ENCODE results near the gene CAMK1D.
"Not testable (repeated sequence)": the region's sequence is repeated elsewhere in the genome, so short reads cannot be mapped to it uniquely, and the experiment has no call there.

CAMK1D gene

DNA sequence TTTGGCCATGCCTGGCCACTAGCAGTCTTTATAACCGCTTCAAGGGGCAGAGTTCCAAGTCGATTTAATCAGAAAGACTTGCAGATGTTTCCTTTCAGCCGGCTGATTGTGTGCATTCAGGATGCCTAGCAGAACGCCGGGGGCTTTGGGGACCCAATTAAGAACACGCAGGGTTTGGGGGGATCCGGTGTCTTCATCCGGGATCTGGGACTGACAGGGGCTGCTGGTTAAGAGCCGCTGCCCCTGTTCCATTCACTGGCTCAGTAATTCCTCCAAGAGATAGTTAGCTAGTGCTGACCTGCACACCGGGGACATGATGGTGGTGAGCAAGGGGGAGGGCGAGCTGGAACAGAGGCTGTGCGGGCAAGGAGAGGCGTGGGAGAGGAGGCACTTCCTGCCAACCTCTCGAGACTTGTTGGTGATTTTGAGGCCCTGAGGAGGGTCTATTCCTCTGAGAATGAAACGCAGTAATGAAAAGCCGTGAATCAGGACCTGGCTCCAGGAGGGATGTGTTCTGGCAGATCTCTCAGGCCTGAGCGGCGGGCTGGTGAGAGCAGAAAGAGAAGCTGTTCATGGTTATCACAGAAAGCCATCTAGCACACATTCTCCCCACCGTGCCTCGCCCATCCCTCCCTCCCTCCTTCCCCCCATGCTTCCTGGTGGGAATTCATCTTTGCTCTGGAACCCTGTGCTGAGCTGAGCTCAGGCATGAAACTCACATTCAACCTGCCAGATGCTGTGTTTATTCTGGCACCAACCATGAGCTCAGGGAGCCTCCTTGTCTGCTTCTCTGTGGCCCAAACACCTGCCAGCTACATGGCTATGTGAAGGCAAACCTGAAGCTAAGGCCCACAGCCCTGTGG, 500.2 kb downstream of the CAMK1D start:
- no peak for DNase-seq (ENCODE audit: low read depth)

DNA sequence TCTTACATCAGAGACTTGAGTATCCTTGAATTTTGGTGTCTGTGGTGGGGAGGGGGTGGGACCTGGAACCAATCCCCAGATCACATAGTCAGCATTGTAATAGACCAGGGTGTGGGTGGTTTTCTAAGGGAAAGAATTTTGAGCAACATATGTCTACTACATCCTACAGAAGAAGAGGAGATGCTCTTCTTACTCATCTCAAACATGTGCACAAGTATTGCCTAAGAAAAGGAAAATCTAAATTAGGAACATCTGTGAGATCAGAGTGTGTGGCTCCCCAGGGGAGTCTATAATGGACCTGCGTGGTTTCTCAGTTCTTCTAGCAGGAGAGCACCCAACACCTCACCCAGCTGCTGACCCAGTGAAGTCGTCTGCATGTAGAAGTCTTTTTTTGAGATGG, 503.3 kb downstream of the CAMK1D start:
- no peak for DNase-seq (ENCODE audit: low read depth)

DNA sequence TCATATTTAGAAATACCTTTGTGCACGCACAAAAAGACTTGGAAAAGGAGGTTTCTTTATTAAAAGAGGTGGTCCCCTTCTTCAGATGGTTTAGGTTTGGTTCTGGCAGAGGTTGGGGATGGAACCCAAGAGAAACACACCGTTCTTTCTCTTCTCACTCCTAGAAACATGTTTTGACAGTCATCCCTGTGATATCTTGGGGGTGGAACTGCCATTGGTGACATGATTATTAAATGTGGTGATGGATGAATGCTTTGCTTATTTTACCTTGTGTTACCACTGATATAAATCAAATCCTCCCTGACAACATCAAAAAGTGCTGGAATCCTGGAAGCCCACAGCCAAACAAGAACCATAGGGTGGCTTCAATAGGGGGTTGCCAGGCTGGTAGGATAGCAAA, 505.6 kb downstream of the CAMK1D start:
- DNase-seq (ENCODE audit: low read depth): no peak

DNA sequence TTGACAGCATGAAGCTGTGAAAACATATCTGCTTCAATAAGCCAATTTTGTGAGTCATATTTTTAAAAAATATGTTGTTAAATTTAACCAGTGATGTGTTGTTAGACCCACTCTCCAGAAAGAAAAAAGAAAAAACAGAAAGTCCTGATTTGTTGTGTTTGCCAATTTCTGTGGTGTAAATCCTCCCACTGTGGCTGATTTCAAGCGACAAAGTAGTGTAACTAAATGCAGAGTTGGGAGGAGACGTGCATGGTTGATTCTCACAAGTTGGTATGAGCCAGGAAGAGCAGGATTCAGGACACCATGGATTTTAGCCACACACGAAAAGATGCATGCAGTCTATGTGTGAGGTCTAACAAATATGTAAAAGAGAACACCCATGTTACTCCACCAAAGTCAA, 513.1 kb downstream of the CAMK1D start:
- no peak for DNase-seq (ENCODE audit: low read depth)

DNA sequence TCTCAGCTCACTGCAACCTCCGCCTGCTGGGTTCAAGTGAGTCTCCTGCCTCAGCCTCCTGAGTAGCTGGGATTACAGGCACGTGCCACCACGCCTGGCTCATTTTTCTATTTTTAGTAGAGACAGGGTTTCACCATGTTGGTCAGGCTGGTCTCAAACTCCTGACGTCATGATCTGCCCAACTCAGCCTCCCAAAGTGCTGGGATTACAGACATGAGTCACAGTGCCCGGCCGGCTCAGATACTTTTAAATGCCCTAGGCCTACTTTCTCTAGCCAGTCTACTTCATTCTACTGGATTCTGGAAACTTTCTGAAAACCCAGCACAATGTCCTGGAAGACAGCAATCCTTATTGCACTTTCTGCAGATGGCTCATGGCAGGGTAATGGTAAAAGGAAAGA, 516.2 kb downstream of the CAMK1D start:
- DNase-seq (ENCODE audit: low read depth): not testable (repeated sequence)

DNA sequence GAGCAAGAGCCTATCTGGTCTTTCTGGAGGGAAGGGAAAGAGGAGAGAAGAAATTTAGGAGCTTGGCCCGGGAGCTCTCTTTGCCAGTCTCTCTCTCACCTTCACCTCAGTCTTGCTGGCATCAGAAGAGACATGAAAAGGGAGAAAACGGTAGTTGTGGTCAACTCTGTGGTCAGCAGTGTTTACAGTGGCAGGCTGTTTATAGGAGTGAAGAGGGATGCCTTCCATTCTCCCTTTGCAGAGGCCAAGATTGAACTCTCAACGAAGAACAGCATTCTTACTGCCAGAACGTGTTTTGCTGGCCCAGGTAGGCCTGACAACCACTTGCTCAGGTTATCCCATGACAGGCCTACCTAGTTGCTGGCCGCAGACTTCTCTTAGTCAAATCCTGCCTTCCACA, 518.9 kb downstream of the CAMK1D start:
- DNase-seq (ENCODE audit: low read depth): no peak

DNA sequence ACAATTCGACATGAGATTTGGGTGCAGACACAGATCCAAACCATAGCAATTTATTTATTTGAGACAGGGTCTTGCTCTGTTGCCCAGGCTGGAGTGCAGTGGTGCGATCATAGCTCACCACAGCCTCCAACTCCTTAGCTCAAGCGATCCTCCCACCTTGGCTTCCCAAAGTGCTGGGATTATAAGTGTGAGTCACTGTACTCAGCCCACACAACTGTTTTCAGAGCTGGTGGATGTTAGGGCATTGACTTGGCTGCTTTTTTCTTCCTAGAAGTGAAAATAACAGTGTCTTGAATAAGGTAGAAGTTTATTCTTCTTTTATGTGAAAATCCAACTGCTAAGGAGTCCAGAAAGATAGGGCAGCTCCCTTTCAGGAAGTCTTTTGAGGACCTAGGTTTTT, 520.1 kb downstream of the CAMK1D start:
- no peak for DNase-seq (ENCODE audit: low read depth)

DNA sequence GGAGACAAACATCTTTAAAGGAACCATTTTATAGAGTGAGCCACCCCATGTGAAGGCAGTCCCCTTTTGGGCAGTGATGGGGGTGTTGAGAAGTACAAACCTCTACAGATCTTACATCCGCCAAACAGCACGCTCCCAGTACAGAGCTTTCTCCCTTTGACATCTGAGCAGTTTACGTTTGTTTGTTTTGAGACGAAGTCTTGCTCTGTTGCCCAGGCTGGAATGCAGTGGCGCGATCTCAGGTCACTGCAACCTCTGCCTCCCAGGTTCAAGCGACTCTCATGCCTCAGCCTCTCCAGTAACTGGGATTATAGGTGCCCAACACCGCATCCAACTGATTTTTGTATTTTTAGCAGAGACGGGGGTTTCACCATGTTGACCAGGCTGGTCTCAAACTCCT, 523.2 kb downstream of the CAMK1D start:
- no peak for DNase-seq (ENCODE audit: low read depth)

DNA sequence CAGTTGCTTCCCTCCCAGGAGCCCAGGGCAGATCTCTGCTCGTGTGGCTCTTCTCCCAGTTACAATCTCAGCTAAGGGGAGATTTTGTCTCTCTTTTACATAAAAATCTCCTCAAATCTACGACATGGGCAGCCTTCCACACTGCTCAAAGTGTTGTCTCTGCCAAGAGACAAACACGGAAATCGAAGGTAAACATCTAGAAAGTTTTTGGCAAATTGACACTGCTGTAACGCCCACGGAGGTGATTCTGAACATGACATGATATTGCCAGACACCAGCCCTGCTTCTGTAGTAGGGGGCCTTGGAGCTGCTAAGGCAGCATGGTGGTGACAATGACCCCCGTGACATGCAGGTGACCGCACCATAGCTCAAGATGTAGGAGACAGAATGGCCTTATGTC, 523.8 kb downstream of the CAMK1D start:
- DNase-seq (ENCODE audit: low read depth): no peak

DNA sequence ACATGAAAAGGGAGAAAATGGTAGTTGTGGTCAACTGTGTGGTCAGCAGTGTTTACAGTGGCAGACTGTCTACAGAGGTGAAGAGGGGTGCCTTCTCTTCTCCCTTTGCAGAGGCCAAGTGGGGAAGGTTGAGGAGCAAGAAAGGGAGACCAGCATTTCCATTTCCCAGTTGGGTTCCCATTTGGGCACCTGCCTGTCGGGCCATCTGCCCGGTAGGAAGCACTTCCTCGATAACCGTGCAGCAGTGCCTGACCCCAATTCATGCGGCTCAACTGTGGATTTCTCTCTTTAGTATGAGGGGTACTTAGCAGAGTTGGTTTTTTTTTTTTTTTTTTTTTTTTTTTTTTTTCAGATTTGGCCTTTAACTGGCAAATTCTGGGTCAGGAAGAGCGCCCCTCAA, 525.2 kb downstream of the CAMK1D start:
- no peak for DNase-seq (ENCODE audit: low read depth)

DNA sequence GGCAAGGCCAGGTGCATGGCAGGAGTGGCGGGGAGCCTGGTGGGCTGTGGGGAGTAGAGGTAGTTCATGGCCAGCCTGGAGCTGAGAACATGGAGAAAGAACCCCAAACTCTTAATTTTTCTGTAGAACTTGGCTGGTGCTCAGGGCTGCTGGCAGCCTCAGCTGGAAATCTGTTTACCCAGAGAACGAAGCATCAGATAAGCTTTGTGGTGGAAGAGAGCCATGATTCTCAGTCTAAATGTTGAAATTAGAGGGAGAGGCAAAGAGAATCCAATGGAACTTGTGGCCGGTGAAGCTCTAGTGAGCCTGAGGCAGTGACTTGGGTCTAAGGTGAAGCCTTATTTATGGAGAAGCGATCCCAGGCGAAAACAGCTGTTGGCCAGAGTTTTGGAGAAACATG, 525.8 kb downstream of the CAMK1D start:
- DNase-seq (ENCODE audit: low read depth): no peak

DNA sequence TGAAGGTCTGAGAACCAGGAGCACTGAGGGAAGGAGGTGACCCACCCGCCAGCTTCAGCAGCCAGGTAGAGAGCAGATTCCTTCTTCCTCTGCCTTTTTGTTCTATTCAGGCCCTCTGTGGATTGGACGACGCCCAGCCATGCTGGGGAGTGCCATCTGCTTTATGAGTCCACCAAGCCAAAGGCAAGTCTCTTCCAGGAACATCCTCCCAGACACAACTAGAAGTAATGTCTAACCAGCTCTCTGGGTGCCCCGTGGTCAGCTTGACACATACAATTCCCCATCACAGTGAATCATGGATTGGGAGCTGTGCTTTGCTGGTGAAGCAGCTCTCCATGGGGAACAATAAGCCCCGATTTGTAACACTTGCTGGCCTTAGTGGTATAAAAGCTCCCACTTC, 526.9 kb downstream of the CAMK1D start:
- no peak for DNase-seq (ENCODE audit: low read depth)

DNA sequence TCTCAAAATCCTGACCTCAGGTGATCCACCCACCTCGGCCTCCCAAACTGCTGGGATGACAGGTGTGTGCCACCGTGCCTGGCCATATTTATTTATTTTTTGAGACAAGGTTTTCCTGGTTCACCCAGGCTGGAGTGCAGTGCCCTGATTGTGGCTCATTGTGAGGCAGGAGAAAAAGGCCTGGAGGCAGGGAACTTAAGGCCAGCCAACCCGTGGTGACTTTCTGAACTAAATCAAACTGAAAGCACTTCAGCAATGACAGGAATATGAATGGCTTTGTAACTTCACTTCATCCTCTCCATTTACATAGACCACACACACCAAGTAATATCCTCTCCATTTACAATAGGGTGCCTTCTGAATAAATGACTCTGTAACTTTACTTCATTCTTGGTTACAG, 527.8 kb downstream of the CAMK1D start:
- DNase-seq (ENCODE audit: low read depth): no peak

DNA sequence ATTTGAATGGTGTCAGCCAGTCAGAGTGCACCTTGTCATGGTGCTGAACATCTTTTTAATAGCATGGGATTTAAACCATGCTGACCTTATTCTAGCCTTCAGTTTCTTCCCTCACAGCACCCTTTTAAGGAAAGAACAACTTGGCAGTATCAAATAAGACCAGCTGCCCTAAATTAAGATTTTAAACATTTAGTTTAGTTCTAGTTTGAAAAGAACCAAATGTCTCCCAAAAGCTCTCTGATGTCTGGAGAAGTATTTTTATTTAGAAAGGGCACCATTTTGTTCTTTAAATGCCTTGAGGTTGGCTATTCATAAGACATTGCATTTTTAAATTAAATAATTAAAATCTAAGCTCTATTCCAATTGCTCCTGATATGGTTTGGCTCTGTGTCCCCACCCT, 531.1 kb downstream of the CAMK1D start:
- DNase-seq (ENCODE audit: low read depth): no peak

DNA sequence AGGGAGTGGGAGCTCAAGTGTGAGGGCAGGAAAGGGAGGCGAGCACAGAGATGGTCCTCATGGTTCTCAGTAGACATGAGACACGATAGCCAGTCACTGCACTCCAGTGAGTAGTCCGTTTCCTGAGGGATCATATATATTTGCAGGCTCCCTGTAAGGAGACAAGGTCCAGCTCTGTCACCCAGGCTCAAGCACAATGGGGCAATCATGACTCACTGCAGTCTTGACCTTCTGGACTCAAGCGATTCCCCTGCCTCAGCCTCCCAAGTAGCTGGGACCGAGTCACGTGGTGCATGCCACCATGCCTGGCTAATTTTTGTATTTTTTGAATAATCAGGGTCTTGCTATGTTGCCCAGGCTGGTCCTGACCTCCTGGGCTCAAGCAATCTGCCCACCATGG, 535.5 kb downstream of the CAMK1D start:
- DNase-seq (ENCODE audit: low read depth): no peak
